HG03521 (cell line): ENCODE measurements around the gene LY9.
"Not testable (repeated sequence)": the region's sequence is repeated elsewhere in the genome, so short reads cannot be mapped to it uniquely, and the experiment has no call there.

Experiments
- ATAC-seq: cut with Tn5 transposase; IDR thresholded peaks from one replicate; pipeline ENCODE4 v1.9.1; 2021; ENCODE audit warnings: mild to moderate bottlenecking, moderate library complexity; ENCODE audit not compliant: unreplicated experiment

The LY9 gene

DNA sequence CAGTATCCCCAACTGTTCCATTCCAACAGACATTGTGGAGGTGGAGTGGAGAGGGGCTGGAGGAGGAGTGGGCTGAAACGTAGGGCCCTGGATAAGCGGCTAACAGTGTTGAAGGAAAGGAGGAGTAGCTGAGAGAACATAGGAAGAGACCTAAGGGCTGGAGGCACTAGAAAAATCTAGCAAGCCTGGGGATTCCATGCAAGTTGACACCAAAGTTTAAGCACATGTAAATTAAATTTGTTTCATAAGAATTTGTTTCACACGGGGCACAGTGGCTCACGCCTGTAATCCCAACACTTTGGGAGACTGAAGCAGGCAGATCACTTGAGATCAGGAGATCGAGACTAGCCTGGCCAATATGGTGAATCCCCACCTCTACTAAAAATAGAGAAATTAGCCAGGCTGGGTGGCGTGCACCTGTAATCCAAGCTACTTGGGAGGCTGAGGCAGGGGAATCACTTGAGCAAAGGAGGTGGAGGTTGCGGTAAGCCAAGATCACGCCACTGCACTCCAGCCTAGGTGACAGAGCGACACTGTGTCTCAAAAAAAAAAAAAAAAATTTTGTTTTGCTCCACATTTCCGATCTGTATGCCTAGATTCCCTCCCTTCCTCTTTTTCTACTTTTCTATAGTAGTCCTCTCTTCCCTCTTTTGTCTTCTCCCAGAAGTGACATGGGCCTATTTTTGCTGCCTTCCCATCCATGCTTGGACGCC is 67.2 kb downstream of the LY9 start:
- no peak for ATAC-seq

DNA sequence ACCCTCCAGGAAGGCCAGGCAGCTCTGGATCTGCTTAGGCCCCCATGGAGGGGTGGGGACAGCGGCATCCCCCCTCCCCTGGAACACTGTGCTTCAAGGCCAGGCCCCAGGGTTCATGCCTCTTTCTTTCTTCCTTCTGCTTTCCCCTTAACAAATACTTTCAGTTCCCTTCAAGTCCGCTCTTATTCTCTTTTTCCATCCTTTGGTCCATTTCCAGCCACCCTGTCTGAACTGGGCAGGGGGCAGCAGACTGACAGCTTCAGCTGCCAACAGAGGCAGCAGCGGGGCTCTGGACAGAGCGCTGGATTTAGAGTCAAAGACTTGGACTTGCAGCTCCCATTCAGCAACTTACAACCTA is 67.8 kb downstream of the LY9 start:
- ATAC-seq: no peak

DNA sequence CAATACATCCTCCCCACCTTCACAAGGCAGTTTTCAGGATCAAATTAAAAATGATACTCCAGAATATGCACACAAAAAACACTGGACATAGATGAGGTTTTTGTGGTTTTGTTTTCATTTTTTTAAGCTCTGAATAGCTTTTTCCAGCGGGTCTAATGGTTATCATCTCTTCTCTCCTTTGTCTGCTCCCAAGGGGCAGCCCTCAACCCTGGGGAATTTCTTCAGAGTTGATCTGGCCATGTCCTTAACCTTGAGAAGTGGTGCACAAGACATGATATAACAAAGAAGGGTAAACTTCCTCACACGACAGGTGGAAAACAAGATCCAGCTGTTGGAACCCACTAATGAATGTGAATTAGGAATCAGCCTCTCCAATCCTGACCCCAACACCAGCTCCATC is 68.2 kb downstream of the LY9 start:
- no peak for ATAC-seq

DNA sequence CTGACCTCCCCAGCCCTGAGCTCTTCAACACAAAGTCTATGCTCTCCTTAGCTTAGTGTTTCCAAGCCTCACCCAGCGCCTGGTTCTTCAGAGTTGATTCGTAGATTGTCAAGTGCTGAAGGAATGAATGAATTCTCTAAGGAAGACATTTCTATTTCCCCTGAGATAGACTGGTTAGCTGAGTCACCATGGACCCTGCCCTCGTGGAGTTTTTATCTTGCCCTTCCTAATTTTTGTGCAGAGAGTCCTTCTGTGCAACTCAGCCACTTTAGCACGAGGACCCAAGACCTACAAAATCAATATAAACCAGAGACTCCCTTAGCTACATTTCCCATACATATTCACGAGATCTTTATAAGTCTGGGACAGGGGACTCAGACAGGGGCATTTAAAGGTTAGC is 69.4 kb downstream of the LY9 start:
- ATAC-seq: no peak

DNA sequence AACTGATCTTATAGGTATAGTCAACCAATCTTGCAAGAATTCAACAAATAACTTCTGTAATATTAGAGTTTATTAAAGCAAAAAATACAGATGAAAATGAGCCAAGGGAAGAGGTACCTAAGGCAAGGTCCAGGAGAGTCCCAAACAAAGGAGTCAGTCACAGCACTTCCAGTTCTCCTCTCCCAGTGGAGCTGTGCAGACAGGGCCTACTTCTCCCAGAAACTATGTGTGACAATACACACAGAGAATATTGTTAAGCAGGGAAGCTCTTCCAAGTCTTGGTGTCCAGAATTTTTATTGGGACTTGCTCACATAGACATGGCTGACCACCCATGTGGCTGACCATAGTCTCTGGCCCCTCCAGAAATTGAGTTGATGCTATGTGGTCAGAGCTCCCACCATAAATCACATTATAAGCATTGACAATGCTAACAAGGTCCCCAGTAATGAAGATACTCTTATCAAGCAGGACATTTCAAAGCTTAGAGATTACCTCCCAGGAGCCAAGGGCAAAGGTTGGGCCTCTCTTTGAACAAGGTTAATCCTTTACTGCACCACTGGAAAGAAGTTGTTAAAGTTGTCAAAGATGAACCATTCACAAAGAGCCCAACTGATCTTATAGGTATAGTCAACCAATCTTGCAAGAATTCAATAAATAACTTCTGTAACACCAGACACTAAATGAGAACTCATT is 70.2 kb downstream of the LY9 start:
- ATAC-seq: no peak

DNA sequence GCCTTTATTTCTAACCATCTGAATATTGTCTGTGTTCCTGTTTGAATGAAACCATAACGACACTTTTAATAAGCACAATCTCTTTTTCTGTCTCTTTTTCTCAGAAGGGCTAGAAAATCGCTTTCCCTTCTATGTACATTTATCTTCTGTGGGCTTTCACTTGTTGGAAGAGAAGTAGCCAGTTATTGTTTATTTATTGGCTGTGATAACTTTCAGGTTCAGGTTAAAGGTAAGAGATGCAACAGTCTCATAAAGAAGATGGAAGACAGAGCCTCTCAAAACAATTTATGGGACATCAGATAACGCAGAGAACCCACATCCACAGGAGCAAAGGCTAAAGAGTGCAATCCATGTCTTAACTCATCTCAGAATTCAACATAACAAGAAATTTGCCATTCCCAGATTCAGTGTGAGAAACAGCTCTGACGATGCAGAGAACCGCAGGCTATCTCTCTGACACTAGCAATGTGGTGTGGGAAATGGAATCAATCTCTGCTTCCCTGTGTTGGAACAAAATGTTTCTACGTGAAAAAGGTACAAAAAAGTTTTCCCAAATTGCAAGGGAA is 70.8 kb downstream of the LY9 start:
- ATAC-seq: no peak

DNA sequence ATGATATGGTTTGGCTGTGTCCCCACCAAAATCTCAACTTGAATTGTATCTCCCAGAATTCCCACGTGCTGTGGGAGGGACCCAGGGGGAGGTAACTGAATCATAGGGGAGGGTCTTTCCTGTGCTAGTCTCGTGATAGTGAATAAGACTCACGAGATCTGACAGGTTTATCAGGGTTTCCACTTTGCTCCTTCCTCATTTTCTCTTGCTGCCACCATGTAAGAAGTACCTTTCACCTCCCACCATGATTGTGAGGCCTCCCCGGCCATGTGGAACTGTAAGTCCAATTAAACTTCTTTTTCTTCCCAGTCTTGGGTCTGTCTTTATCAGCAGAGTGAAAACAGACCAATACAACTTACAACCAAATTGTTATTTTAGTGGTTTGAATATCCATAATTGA is 71.7 kb downstream of the LY9 start:
- not testable (repeated sequence) for ATAC-seq

DNA sequence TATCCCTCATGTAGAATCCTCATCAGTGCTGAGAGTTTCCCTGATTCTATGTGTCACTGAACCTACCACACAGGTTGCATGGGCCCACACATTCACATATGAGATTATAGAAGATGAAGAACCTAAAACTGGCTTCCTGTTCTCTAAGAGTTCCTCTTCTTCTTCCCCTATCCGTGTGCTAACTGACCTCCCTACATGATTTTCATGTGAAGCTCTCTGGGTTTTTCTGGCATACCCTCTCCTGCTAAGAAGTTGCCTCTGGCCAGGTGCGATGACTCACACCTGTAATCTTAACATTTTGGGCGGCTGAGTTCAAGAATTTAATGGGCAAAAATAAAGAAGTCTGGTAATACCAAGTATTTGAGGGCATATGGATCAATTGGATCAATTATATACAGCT is 72.2 kb downstream of the LY9 start:
- no peak for ATAC-seq

DNA sequence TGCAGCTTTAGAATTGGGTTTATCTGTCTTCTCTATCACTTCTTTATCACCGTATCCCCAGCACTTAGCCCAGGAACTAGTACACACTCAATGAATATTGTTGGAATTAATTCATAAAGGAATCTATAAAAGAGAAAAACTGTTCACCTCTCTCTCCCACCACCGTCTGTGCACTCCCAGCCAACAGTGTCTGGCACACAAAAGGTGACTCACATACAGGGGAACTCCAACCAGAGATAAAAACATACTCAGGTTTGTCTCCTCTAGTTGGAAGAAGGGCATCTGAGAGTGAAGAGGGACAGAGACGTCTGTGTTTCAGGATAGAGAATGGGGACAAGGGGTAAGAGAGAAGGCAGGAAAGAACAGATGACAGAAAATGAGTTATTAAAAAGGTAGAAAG is 79.0 kb downstream of the LY9 start:
- no peak for ATAC-seq

DNA sequence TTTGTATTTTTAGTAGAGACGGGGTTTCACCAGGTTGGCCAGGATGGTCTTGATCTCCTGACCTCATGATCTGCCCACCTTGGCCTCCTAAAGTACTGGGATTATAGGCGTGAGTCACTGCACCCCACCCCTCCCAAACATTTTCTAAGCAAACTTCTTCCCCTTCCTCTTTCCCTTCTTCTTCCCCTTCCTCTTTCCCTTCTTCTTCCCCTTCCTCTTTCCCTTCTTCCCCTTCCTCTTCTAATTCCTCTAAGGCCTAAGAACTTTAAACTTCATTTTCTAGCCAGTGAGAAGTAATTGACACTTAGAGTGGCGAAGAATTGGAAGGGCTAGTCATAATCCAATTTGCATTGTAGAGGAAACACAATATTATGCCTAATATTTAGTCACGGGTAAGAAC is 79.6 kb downstream of the LY9 start:
- ATAC-seq: not testable (repeated sequence)

DNA sequence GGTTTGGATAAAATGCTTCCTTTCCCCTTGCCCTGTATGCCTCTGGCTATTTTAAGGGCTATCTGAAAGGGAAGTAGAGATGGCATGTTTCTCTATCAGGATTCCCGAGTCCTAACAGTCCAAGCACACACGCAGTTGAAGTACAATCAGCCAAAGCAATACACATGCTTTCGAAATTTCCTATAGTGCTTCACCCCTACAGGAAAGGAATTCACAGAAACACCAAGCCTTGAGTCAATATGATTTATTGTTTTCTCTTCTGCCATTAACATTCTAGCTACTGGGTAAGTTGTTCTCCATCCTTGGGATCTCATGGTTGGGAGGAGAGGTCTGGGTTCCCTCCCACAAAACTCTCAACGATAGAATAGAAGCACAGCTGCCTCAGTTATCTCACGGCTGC is 80.3 kb downstream of the LY9 start:
- no peak for ATAC-seq

DNA sequence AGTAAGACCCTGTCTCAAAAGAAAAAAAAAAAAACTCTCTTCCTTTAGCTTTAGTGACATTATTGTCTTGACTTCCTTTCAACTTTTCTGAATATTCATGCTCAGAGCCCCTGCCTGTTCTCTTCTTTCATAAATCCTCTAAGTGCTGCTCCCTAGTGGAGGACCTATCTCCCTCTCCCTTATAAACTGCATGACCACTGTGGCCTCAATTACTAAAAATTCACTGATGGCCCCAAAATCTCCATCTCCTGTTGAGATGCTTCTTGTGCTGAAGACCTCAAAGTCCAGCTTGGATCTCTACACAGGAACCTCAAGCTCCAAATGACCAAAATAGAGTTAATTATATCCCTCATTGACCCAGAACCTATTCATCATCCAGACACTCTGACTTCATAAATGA is 81.2 kb downstream of the LY9 start:
- no peak for ATAC-seq
